H1 (cell line): ENCODE results near the gene DNER. TPM values are rescaled to one million over a fixed set of nuclear protein-coding genes. Genes with fewer than 3 reads are reported as not detected.

Experiments
- CTCF ChIA-PET: fragments of 300-600 bp; sonication (Branson Sonifier 250); formaldehyde crosslinking; loops from one replicate; lab custom pipeline; 2021; ENCODE audit not compliant: partially characterized antibody; lab: Charles Lee
- POLR2A ChIA-PET: fragments of 300-600 bp; sonication (Branson Sonifier 250); formaldehyde crosslinking; loops from one replicate; lab custom pipeline; 2021; ENCODE audit warnings: inconsistent platforms; ENCODE audit not compliant: partially characterized antibody; lab: Charles Lee
- DNase-seq, 2 experiments: peaks; one replicate each; pipeline versions ENCODE4 v3.0.0 to v3.0.0-alpha.2; 2010 to 2022; ENCODE audit warnings: low spot score in 2 of 2, low read depth in 1 of 2, mixed read lengths in 1 of 2
- FAIRE-seq: peaks from 2 replicates; lab custom pipeline; 2011; peaks lifted over from hg19 to GRCh38; lab: Jason Lieb, UNC
- H2AFZ ChIP-seq: 2 replicates; pipeline ENCODE4 v1.8.1; 2012; ENCODE audit warnings: low read length, inconsistent platforms
- H2AK5ac ChIP-seq: 2 replicates; pipeline ENCODE4 v1.6.1; 2013; ENCODE audit warnings: low read depth, low read length
- H2BK120ac ChIP-seq: replicated peaks from 2 replicates; pipeline ENCODE3; 2013; ENCODE audit warnings: low read depth, low read length, inconsistent platforms
- H2BK12ac ChIP-seq: 2 replicates; pipeline ENCODE4 v1.6.1; 2013; ENCODE audit warnings: low read depth, low read length
- H2BK15ac ChIP-seq: 2 replicates; pipeline ENCODE4 v1.6.1; 2013; ENCODE audit warnings: low read length
- H2BK20ac ChIP-seq: 2 replicates; pipeline ENCODE4 v1.6.1; 2013; ENCODE audit warnings: low read length
- H2BK5ac ChIP-seq: 2 replicates; pipeline ENCODE4 v1.6.1; 2013; ENCODE audit warnings: low read depth, low read length
- H3K14ac ChIP-seq: 2 replicates; pipeline ENCODE4 v1.6.1; 2013; ENCODE audit warnings: inconsistent platforms; ENCODE audit not compliant: insufficient read length
- H3K18ac ChIP-seq: 2 replicates; pipeline ENCODE4 v1.6.1; 2013; ENCODE audit warnings: low read length; ENCODE audit errors: extremely low read depth
- H3K23ac ChIP-seq: 2 replicates; pipeline ENCODE4 v1.6.1; 2013; ENCODE audit warnings: inconsistent platforms; ENCODE audit not compliant: insufficient read length
- H3K23me2 ChIP-seq: 2 replicates; pipeline ENCODE4 v1.6.1; 2013; ENCODE audit warnings: low read depth, low read length
- H3K27ac ChIP-seq: 2 replicates; pipeline ENCODE4 v1.6.1; 2011; ENCODE audit warnings: low read depth, low read length, inconsistent platforms
- H3K27me3 ChIP-seq, 4 experiments: replicated peaks in 1 of 4; 1 replicate in 1 of 4; 2 replicates in 3 of 4; pipeline versions ENCODE4 v1.6.1 to v1.8.1; 2011 to 2013; ENCODE audit warnings: low read length in 3 of 4, mild to moderate bottlenecking in 3 of 4, inconsistent platforms in 2 of 4, mixed read lengths in 2 of 4, moderate library complexity in 1 of 4; ENCODE audit not compliant: control insufficient read depth in 3 of 4, insufficient read depth in 3 of 4; ENCODE audit errors: extremely low read depth in 1 of 4
- H3K36me3 ChIP-seq, 4 experiments: 2 replicates each; pipeline versions ENCODE4 v1.6.1 to v1.8.1; 2011 to 2013; ENCODE audit warnings: mild to moderate bottlenecking in 4 of 4, low read length in 3 of 4, moderate library complexity in 2 of 4, control low read depth in 1 of 4, inconsistent platforms in 1 of 4; ENCODE audit not compliant: insufficient read depth in 4 of 4, control insufficient read depth in 2 of 4
- H3K4ac ChIP-seq: replicated peaks from 2 replicates; pipeline ENCODE3; 2013; ENCODE audit warnings: low read length, low read depth, mixed read lengths, inconsistent platforms; ENCODE audit not compliant: insufficient read length
- H3K4me1 ChIP-seq, 4 experiments: replicated peaks in 1 of 4; 1 replicate in 1 of 4; 2 replicates in 3 of 4; pipeline versions ENCODE4 v1.6.1 to v1.8.1; 2011 to 2013; ENCODE audit warnings: low read length in 3 of 4, inconsistent platforms in 2 of 4, mixed read lengths in 1 of 4; ENCODE audit not compliant: insufficient read depth in 4 of 4, control insufficient read depth in 3 of 4
- H3K4me2 ChIP-seq, 2 experiments: 2 replicates each; pipeline versions ENCODE4 v1.6.1 to v1.8.1; 2011 to 2013; ENCODE audit warnings: low read depth in 2 of 2, low read length in 2 of 2, control low read depth in 1 of 2, inconsistent platforms in 1 of 2, mild to moderate bottlenecking in 1 of 2; ENCODE audit not compliant: insufficient read depth in 1 of 2
- H3K4me3 ChIP-seq, 4 experiments: fragments of 200-600, 300-600 bp in 1 of 4; sonication (generic), shearing (Covaris generic), sonication (Bioruptor Twin) in 1 of 4; 2 replicates each; pipeline versions ENCODE4 v1.5.1 to v1.8.1; 2011 to 2016; ENCODE audit warnings: low read length in 4 of 4, low read depth in 3 of 4, control low read depth in 2 of 4, inconsistent platforms in 2 of 4, mild to moderate bottlenecking in 2 of 4, mixed read lengths in 1 of 4, moderate library complexity in 1 of 4; ENCODE audit not compliant: insufficient read depth in 2 of 4; ENCODE audit errors: extremely low read depth in 1 of 4
- H3K56ac ChIP-seq: replicated peaks from 2 replicates; pipeline ENCODE3; 2013; ENCODE audit warnings: low read depth, mild to moderate bottlenecking, mixed read lengths, low read length, inconsistent platforms; ENCODE audit not compliant: insufficient read length
- H3K79me1 ChIP-seq: 2 replicates; pipeline ENCODE4 v1.6.1; 2013; ENCODE audit warnings: low read depth, low read length, control low read depth
- H3K79me2 ChIP-seq, 2 experiments: 2 replicates each; pipeline versions ENCODE4 v1.6.1 to v1.8.1; 2012 to 2013; ENCODE audit warnings: low read length in 2 of 2, mild to moderate bottlenecking in 2 of 2, inconsistent platforms in 1 of 2; ENCODE audit not compliant: insufficient read depth in 2 of 2, control insufficient read depth in 1 of 2
- H3K9ac ChIP-seq, 4 experiments: replicated peaks in 1 of 4; 1 replicate in 1 of 4; 2 replicates in 3 of 4; pipeline versions ENCODE4 v1.6.1 to v1.8.1; 2011 to 2013; ENCODE audit warnings: low read depth in 3 of 4, low read length in 3 of 4, control low read depth in 2 of 4, mild to moderate bottlenecking in 2 of 4, moderate library complexity in 2 of 4, inconsistent platforms in 1 of 4; ENCODE audit errors: extremely low read depth in 1 of 4
- H3K9me3 ChIP-seq, 2 experiments: 2 replicates each; pipeline versions ENCODE4 v1.6.1 to v1.8.1; 2012 to 2013; ENCODE audit warnings: mild to moderate bottlenecking in 2 of 2, moderate library complexity in 2 of 2, control low read depth in 1 of 2, inconsistent platforms in 1 of 2, low read depth in 1 of 2, low read length in 1 of 2, mixed read lengths in 1 of 2; ENCODE audit not compliant: insufficient read depth in 2 of 2
- H4K20me1 ChIP-seq, 2 experiments: replicated peaks in 1 of 2; 2 replicates each; pipeline versions ENCODE3 to v1.8.1; 2011 to 2013; ENCODE audit warnings: inconsistent platforms in 2 of 2, low read length in 2 of 2, mild to moderate bottlenecking in 1 of 2; ENCODE audit not compliant: insufficient read depth in 2 of 2, control insufficient read depth in 1 of 2
- H4K5ac ChIP-seq: 2 replicates; pipeline ENCODE4 v1.6.1; 2013; ENCODE audit warnings: low read length, low read depth, mixed read lengths, inconsistent platforms; ENCODE audit not compliant: insufficient read length
- H4K8ac ChIP-seq: 2 replicates; pipeline ENCODE4 v1.8.0; 2013; ENCODE audit warnings: mild to moderate bottlenecking, moderate library complexity, low read length, inconsistent platforms; ENCODE audit not compliant: insufficient read depth; ENCODE audit errors: extremely low read depth
- H4K91ac ChIP-seq: replicated peaks from 2 replicates; pipeline ENCODE3; 2013; ENCODE audit warnings: low read length, mixed read lengths, inconsistent platforms; ENCODE audit not compliant: insufficient read length
- BRCA1 ChIP-seq: IDR thresholded peaks from 2 replicates; pipeline ENCODE4 v1.6.1; 2012; ENCODE audit warnings: low read depth, low read length, improper control_type of control experiment
- HDAC2 ChIP-seq, 2 experiments: fragments of 300-600 bp in 1 of 2; sonication (generic) in 1 of 2; IDR thresholded peaks; 2 replicates each; pipeline ENCODE4 v1.6.1; 2011 to 2012; ENCODE audit warnings: low read depth in 2 of 2, low read length in 2 of 2, mild to moderate bottlenecking in 2 of 2, moderate library complexity in 2 of 2, borderline replicate concordance in 1 of 2, inconsistent platforms in 1 of 2
- JUND ChIP-seq: IDR thresholded peaks from 2 replicates; pipeline ENCODE4 v1.6.1; 2011; ENCODE audit warnings: mild to moderate bottlenecking, improper control_type of control experiment, low read length
- KDM4A ChIP-seq: IDR thresholded peaks from one replicate; pipeline ENCODE4 v1.7.1; 2012; ENCODE audit warnings: low read depth, mild to moderate bottlenecking, moderate library complexity, low read length, inconsistent platforms; ENCODE audit not compliant: severe bottlenecking
- NRF1 ChIP-seq: IDR thresholded peaks from 2 replicates; pipeline ENCODE4 v1.6.1; 2011; ENCODE audit warnings: mild to moderate bottlenecking, low read depth, low read length, improper control_type of control experiment
- PHF8 ChIP-seq: fragments of 200-600 bp; sonication (generic); conservative IDR thresholded peaks from 2 replicates; pipeline ENCODE4 v1.7.1; 2012; ENCODE audit warnings: low read depth, mild to moderate bottlenecking, inconsistent platforms, low read length, moderate library complexity
- POU5F1 ChIP-seq: IDR thresholded peaks from 2 replicates; pipeline ENCODE4 v1.6.1; 2011; ENCODE audit warnings: low read depth, mild to moderate bottlenecking, low read length, moderate library complexity
- RAD21 ChIP-seq, 2 experiments: IDR thresholded peaks in 1 of 2; conservative IDR thresholded peaks in 1 of 2; 2 replicates each; pipeline ENCODE4 v1.6.1; 2011; ENCODE audit warnings: low read depth in 2 of 2, low read length in 2 of 2, improper control_type of control experiment in 1 of 2, inconsistent platforms in 1 of 2, mild to moderate bottlenecking in 1 of 2, moderate library complexity in 1 of 2
- RNF2 ChIP-seq: fragments of 200-900, 300-1000 bp; sonication (generic); IDR thresholded peaks from 2 replicates; pipeline ENCODE4 v1.7.1; 2016; ENCODE audit warnings: borderline replicate concordance, low read depth, mild to moderate bottlenecking, antibody characterized with exemption, low read length; ENCODE audit not compliant: poor library complexity, severe bottlenecking; ENCODE audit errors: missing control alignments
- SAP30 ChIP-seq: fragments of 300-600 bp; sonication (generic); IDR thresholded peaks from 2 replicates; pipeline ENCODE4 v1.7.1; 2012; ENCODE audit warnings: low read length, moderate library complexity, mild to moderate bottlenecking, inconsistent platforms; ENCODE audit not compliant: insufficient read depth, insufficient replicate concordance
- SP1 ChIP-seq: IDR thresholded peaks from 2 replicates; pipeline ENCODE4 v1.6.1; 2011; ENCODE audit warnings: low read depth, low read length
- TAF1 ChIP-seq: IDR thresholded peaks from 2 replicates; pipeline ENCODE4 v1.6.1; 2011; ENCODE audit warnings: mild to moderate bottlenecking, low read depth, low read length
- WGBS, 2 experiments: shearing (Covaris generic) in 1 of 2; methylation state at CpG; one replicate each; pipeline versions ENCODE4 v1.1.6 to v1.1.7; 2013 to 2015; ENCODE audit warnings: low lambda C conversion rate in 2 of 2, mixed read lengths in 2 of 2, inconsistent platforms in 1 of 2, low coverage in 1 of 2, missing lambda C conversion rate in 1 of 2; ENCODE audit not compliant: insufficient replicate concordance in 2 of 2, insufficient coverage in 1 of 2, insufficient read length in 1 of 2; ENCODE audit errors: extremely low coverage in 1 of 2, missing lambda C conversion rate in 1 of 2; 5-methylcytosine and 5-hydroxymethylcytosine counted together
- polyA plus RNA-seq, 7 experiments: library from polyadenylated mRNA; depleted of rRNA in 3 of 7; stranded (reverse) in 5 of 7; unstranded in 2 of 7; fragments of >200 nt in 5 of 7; fragments of 200-250 nt in 2 of 7; gene quantifications; 1 replicate in 5 of 7; 2 replicates in 1 of 7; 4 replicates in 1 of 7; pipeline versions ENCODE4 v1.2.1 to v1.2.3, GENCODE V29; 2011 to 2013; ENCODE audit warnings: missing spikeins in 2 of 7, mixed read lengths in 2 of 7
- total RNA-seq: library from RNA; stranded (reverse); fragmentation: NEBNext Ultra II Directional; extraction: Animal tissue kit (Norgen Biotek cat#: 25700); gene quantifications from 2 replicates; pipeline ENCODE4 v1.2.1, GENCODE V29; 2021

DNER gene
- total and polyA plus RNA-seq, 2 of the 8 experiments (the other 6 are each of a cell fraction or from before 2014, with no cell fraction given), result 6.8 to 16.3 TPM

GRCh38 chr2:229350117-229350805 is 364.1 kb downstream of the DNER start:
- Histone ChIP-seq H4K8ac (no peak overlapping the region), H2AK5ac (no peak overlapping the region), H2BK20ac (no peak overlapping the region), H2BK15ac (no peak overlapping the region), H4K20me1 (no peaks in the 10 kb centered on the region), H3K9me3 (no peaks in the 10 kb centered on the region), H4K91ac (no peak overlapping the region), H3K4me2 (no peak overlapping the region), H2BK120ac (no peak overlapping the region), H3K36me3 (no peaks in the 10 kb centered on the region), H3K79me1 (no peaks in the 10 kb centered on the region), H3K4ac (no peak overlapping the region), H3K27me3 (no peaks in the 10 kb centered on the region), H3K18ac (no peak overlapping the region), H3K23ac (no peak overlapping the region), H2BK12ac (no peak overlapping the region), H4K5ac (no peak overlapping the region), H2BK5ac (no peak overlapping the region), H3K79me2 (no peaks in the 10 kb centered on the region), H3K23me2 (no peaks in the 10 kb centered on the region), H3K27ac (no peak overlapping the region), H3K14ac (no peak overlapping the region), H3K9ac (no peak overlapping the region), H3K4me1 (no peaks in the 10 kb centered on the region), H2AFZ (no peak overlapping the region), H3K56ac (no peak overlapping the region), H3K4me3 (no peak overlapping the region)
- FAIRE-seq (no peak), DNase-seq (no peak)
- POLR2A ChIA-PET, result no interaction called here
- WGBS, 2 experiments, result 82% methylated on average over 9 of the region's 9 CpGs; no CpG with 5 or more reads in 1 of the 2 experiments
- CTCF ChIA-PET, result interaction anchor here (0.6 to 2.0 kb wide), 6 partner anchors 8 to 363 kb away, joined by 3 to 9 read pairs (median 4); no protein-coding TSS in a partner anchor
- TF ChIP-seq RAD21 (IDR thresholded peaks at IDR 0.05 in 1 of 2, conservative IDR thresholded peaks at IDR 0.05 in 1 of 2; ENCODE audit: low read depth in 2 of 2, low read length in 2 of 2) (no peak), BRCA1 (no peak), PHF8 (no peak), HDAC2 (IDR thresholded peaks at IDR 0.05; ENCODE audit: borderline replicate concordance in 1 of 2, low read depth in 2 of 2, low read length in 2 of 2) (no peak), SAP30 (no peak), SP1 (no peak), POU5F1 (no peak), RNF2 (no peak), NRF1 (no peak), JUND (no peak), TAF1 (no peak), KDM4A (no peak)
